ENCODE data around the gene NR2E1. TPM values are rescaled to one million over a fixed set of nuclear protein-coding genes. Genes with fewer than 3 reads are reported as not detected.

NR2E1 gene
- total RNA-seq, 1 donor from 2014 or later, result not detected

DNA sequence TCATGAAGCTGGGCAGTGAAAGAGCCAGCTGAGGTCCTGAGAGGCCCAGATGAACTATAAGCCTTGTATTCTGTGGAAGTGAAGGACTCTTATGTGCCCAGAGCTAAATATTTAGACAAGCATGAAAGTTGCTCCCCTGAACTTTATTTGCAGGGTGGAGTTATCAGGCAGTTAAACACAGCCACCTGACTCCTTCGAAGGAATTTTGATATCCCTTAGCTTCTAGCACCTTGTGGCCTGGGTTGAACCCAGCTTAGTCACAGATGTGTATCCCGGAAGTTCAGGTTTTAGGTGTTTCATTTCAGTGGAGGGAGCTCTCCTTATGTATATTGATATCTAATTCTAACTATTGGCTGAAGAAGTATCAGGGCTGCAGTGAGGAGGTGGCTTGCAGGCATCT is 20.4 kb downstream of the NR2E1 start:
- TF ChIP-seq, protein P1, sequence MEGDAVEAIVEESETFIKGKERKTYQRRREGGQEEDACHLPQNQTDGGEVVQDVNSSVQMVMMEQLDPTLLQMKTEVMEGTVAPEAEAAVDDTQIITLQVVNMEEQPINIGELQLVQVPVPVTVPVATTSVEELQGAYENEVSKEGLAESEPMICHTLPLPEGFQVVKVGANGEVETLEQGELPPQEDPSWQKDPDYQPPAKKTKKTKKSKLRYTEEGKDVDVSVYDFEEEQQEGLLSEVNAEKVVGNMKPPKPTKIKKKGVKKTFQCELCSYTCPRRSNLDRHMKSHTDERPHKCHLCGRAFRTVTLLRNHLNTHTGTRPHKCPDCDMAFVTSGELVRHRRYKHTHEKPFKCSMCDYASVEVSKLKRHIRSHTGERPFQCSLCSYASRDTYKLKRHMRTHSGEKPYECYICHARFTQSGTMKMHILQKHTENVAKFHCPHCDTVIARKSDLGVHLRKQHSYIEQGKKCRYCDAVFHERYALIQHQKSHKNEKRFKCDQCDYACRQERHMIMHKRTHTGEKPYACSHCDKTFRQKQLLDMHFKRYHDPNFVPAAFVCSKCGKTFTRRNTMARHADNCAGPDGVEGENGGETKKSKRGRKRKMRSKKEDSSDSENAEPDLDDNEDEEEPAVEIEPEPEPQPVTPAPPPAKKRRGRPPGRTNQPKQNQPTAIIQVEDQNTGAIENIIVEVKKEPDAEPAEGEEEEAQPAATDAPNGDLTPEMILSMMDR (IDR thresholded peaks at IDR 0.05; ENCODE audit: unreplicated experiment), result no peak
- no peak for DNase-seq (ENCODE audit: low spot score in 2 of 2, unreplicated experiment in 2 of 2)
- H3K4me3 Mint-ChIP-seq, result no peak overlapping the region

GRCh38 chr6:108187519-108187918 is 21.7 kb downstream of the NR2E1 start:
- no peak for DNase-seq (ENCODE audit: low spot score in 2 of 2, unreplicated experiment in 2 of 2)
- H3K27ac Mint-ChIP-seq, result no peak overlapping the region
- H3K4me3 Mint-ChIP-seq, result no peak overlapping the region
- TF ChIP-seq, protein P1 (IDR thresholded peaks at IDR 0.05; ENCODE audit: unreplicated experiment), result no peak
- H3K4me1 Mint-ChIP-seq, result no peaks in the 10 kb centered on the region
- no peaks in the 10 kb centered on the region for H3K9me3 Mint-ChIP-seq
- H3K27me3 Mint-ChIP-seq (ENCODE audit: low read depth), result peaks cover 84% of the 10 kb centered on the region
- no peaks in the 10 kb centered on the region for H3K36me3 Mint-ChIP-seq

More for the DNA sequence above, 20.4 kb downstream of the NR2E1 start:
- no peaks in the 10 kb centered on the region for H3K36me3 Mint-ChIP-seq
- peaks cover 86% of the 10 kb centered on the region for H3K27me3 Mint-ChIP-seq (ENCODE audit: low read depth)
- H3K27ac Mint-ChIP-seq, result no peak overlapping the region
- H3K4me1 Mint-ChIP-seq, result no peaks in the 10 kb centered on the region
- no peaks in the 10 kb centered on the region for H3K9me3 Mint-ChIP-seq

DNA sequence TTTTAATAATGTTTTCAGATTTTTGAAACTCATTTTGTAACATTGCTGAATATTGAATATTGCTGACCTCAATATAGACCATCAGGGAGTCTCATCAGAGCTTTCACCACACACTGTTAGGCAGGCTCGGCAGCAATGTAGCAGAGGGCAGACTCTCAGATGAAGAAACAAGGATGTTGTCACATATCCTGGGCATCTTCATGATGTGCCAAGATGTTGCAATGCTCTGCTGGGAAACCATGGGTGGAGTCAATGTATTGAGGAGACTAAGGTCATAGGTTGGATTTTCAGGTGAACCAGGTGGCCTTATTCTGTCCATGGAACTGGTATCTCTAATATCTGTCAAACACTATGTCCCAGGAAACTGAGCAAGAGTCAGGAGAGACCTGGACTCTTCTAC is 27.3 kb downstream of the NR2E1 start:
- H3K9me3 Mint-ChIP-seq, result no peaks in the 10 kb centered on the region
- DNase-seq (ENCODE audit: low spot score in 2 of 2, unreplicated experiment in 2 of 2), result no peak
- peaks cover 3% of the 10 kb centered on the region for H3K4me1 Mint-ChIP-seq
- H3K36me3 Mint-ChIP-seq, result no peaks in the 10 kb centered on the region
- peaks cover 48% of the 10 kb centered on the region for H3K27me3 Mint-ChIP-seq (ENCODE audit: low read depth)
- H3K4me3 Mint-ChIP-seq, result no peak overlapping the region
- H3K27ac Mint-ChIP-seq, result no peak overlapping the region
- TF ChIP-seq, protein P1 (IDR thresholded peaks at IDR 0.05; ENCODE audit: unreplicated experiment), result no peak

DNA sequence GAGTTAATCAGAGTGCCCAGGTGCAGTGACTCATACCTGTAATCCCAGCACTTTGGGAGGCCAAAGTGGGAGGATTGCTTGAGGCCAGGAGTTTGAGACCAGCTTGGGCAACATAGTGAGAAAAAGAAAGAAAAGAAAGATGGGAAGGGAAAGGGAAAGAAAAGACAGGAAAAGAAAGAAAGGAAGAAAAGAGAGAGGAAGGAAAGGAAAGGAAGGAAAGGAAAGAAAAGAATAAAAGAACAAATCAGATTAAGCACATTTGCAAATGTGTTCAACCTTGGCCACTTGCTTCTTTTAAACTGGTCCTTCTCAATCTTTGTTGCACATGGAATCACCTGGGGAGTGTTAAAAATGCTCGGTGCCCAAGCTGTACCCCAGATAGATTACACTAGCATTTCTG is 28.0 kb downstream of the NR2E1 start:
- Mint-ChIP-seq H3K36me3 (no peaks in the 10 kb centered on the region), H3K4me3 (no peak overlapping the region), H3K27ac (no peak overlapping the region), H3K9me3 (no peaks in the 10 kb centered on the region), H3K27me3 (ENCODE audit: low read depth) (peaks cover 45% of the 10 kb centered on the region), H3K4me1 (peaks cover 3% of the 10 kb centered on the region)
- no peak for DNase-seq (ENCODE audit: low spot score in 2 of 2, unreplicated experiment in 2 of 2)
- TF ChIP-seq, protein P1 (IDR thresholded peaks at IDR 0.05; ENCODE audit: unreplicated experiment), result no peak

GRCh38 chr6:108194503-108194902 is 28.7 kb downstream of the NR2E1 start:
- TF ChIP-seq, protein P1 (IDR thresholded peaks at IDR 0.05; ENCODE audit: unreplicated experiment), result no peak
- H3K27me3 Mint-ChIP-seq (ENCODE audit: low read depth), result peaks cover 38% of the 10 kb centered on the region

GRCh38 chr6:108195209-108195608 is 29.4 kb downstream of the NR2E1 start:
- Mint-ChIP-seq H3K4me1 (peaks cover 3% of the 10 kb centered on the region), H3K27me3 (ENCODE audit: low read depth) (peaks cover 32% of the 10 kb centered on the region), H3K9me3 (no peaks in the 10 kb centered on the region), H3K4me3 (no peak overlapping the region), H3K27ac (no peak overlapping the region), H3K36me3 (no peaks in the 10 kb centered on the region)
- DNase-seq (ENCODE audit: low spot score in 2 of 2, unreplicated experiment in 2 of 2), result no peak
- TF ChIP-seq, protein P1 (IDR thresholded peaks at IDR 0.05; ENCODE audit: unreplicated experiment), result no peak

More at GRCh38 chr6:108194503-108194902, 28.7 kb downstream of the NR2E1 start:
- no peak for DNase-seq (ENCODE audit: low spot score in 2 of 2, unreplicated experiment in 2 of 2)
- Mint-ChIP-seq H3K9me3 (no peaks in the 10 kb centered on the region), H3K27ac (no peak overlapping the region), H3K4me1 (peaks cover 3% of the 10 kb centered on the region), H3K4me3 (no peak overlapping the region), H3K36me3 (no peaks in the 10 kb centered on the region)

Data from mesothelial cell of epicardium (in vitro differentiated cells).